Stimulated activated CD8-positive, alpha-beta memory T cell treated with anti-CD3 and anti-CD28 coated beads, Interleukin-7, amount 100 ng/mL, for 24 hours (primary cell): ENCODE data around the gene GNB1.
"Not testable (repeated sequence)": the region's sequence is repeated elsewhere in the genome, so short reads cannot be mapped to it uniquely, and the experiment has no call there.

ENCODE experiments used
- DNase-seq: peaks from one replicate; pipeline ENCODE4 v3.0.0-alpha.2; 2020; ENCODE audit warnings: low read depth

Gene GNB1

DNA sequence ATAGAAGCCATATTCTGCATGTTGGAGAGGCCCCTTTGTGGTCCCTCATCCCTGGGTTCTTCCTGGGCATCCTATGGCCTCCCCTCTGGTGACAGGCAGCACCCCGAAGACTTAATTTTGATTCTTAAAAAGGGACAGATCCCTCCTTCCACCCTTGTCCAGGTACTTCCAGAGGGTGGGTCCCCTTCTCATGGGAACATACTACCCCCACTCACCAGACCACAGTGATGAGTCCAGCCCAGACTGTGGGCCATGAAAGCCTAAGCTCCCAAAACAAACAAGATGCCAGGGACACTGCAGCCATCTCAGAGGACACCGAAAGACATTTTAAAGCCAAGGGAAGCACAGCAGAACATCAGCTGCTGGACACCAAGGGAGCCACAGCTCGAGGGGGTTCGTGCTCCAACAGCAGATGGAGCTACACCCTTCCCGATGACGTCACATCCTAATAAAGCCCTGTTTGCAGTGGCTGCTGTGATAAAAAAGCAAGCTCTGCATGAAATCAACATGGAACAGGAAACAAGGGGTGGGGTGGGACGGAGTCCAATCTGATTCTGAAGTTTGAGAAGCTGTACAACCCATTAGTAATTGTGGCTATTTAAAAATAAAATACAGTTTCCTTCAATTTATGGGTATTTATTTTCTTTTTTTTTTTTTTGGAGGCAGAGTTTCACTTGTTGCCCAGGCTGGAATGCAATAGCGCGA, 32.4 kb downstream of the GNB1 start:
- no peak for DNase-seq

DNA sequence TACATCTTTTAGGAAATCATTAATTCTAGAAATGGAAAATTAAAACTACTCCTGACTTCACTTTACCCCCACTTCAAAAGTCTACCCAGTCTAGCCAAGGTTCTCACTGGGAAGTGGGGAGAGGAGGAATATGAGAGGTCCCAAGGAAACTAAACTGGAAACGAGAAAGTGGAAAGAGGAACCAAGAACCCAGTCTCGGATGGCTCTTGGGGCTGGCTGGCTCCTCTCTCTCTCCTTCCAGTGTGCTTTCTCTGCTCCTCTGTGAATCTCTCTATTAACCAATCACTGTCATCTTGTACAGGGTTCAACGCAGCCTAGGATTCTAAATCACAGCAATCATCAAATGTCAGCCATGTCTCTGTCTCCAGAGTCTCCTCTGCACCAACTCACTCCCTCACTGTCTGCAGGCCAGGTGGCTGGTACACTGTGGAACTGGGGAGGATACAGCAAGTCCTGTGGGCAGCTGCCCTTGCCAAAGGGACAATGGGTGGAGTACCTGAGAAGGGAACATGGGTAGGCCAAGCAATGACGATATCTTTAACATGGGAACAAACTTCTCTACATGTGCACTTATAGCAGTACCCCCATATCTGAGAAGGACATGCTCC, 33.7 kb downstream of the GNB1 start:
- DNase-seq = no peak

DNA sequence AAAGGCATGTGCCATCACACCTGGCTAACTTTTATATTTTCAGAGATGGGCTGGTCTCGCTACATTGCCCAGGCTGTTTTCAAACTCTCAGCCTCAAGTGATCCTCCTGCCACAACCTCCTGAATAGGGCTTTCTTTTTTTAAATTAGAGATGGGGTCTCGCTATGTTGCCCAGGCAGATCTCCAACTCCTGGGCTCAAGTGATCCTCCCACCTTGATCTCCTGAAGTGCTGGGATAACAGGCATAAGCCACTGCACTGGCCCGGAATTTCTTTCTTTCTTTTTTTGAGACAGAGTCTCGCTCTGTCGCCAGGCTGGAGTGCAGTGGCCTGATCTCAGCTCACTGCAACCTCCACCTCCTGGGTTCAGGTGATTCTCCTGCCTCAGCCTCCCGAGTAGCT, 34.7 kb downstream of the GNB1 start:
- not testable (repeated sequence) for DNase-seq

DNA sequence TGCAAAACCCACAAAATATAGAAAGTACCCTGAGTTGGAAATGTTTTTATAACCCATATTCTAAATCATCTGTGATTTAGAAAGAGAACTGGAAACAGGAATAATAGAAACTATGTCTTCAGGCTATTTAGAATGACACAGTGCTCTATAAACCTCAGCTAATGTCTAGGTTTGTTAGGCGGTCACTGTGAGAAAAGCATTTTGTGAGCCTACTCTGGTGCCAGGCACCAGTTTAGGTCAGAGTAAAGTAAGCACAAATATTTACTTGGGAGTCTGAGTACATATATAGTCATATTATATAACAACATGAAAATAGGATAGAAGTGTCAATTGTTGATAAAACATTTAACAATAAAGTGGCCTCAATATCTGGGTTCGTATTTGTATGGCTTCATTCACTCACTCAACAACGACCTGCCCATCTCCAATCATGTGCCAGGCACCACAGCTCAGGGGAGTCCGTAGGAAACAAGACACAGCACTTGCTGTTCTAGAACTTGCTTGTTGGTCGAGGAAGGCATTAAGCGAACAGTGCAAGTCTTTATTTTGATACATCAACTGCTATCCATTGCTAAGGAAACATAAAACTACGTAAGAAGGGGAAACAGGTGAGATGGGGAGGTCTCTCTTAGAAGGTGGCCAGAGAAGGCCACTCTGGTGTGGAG, 37.2 kb downstream of the GNB1 start:
- no peak for DNase-seq

DNA sequence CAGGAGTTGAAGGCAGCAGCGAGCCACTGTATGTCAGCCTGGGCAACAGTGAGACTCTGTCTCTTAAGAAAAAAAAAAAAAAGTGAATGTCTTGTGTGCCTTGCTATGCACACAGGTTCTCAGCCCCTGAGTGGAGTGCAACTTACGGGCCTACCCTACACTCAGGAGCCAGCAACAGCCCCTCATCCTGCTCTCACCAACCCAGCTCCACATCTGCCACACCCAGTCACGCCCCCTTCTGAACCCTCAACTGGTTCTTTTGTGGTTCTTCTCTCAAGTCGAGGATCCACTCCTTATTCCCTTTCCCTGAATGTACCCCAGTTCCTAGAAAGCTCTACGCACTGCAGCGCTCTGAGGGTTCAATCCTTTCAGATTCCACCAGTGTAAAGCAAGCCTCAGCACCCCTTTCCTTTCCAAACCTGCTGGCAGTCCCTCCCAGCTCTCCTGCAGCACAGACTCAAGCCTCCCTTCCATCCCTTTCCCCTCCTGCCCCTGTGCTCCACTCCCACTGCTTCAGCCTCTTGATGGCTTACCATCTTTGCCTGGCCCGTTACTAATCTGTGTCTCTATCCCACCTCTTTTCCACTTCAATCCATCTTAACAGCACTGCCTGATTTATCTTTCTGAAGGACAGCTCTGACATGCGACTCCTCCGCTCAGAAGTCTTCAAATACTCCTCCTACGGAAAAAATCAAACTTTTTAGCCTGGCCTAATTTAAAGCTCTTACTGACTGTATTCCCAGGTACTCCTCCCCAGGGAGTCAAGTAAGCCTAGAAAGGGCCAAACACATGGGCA, 38.1 kb downstream of the GNB1 start:
- DNase-seq = no peak

DNA sequence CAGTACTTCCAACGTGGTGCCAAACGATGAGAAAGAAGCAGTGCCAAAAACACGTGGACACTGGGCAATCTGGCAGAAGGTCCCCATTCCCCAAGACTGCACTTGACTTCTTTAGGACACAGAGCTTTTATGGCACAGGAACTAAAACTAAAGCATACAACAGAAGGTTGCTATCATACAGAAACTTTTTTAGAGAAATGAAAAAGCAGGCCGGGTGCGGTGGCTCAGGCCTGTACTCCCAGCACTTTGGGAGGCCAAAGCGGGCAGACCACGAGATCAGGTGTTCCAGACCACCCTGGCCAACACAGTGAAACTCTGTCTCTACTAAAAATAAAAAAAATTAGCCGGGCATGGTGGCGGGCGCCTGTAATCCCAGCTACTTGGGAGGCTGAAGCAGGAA, 43.0 kb downstream of the GNB1 start:
- DNase-seq = no peak

DNA sequence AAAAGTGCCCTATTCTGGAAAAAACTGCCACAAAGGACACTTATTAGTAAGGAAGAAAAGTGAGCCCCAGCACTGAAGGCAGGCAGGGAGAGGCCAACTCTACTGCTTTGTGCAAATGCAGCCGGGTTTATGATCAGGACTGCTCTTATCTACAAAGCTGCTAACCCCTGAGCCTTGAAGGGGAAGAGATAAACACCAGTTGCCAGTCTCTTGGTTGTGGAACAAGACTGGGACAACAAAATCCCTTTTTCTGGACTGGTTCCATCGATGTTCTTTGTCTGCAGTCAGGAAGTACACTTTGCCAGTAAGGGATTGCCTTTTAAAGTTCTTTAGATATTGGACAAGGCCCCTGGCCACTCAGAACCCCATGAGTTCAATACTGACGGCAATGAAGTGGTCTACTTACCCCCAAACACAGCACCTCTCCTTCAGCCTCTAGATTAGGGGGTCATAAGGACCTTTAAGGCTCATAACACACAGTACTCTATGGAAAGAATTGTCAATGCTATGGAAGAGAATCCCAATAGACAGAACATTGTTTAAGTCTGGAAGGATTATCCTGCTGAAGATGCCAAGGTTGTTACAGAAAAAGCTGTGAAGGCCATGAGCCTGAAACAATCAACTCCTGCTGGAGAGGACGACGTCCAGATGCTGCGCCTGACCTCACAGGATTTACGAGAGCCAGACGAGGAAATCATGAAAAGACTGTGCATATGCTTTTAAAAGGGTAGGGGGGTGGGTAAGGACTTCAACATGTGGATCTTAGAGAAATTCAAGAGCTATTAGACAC, 43.6 kb downstream of the GNB1 start:
- DNase-seq = no peak

DNA sequence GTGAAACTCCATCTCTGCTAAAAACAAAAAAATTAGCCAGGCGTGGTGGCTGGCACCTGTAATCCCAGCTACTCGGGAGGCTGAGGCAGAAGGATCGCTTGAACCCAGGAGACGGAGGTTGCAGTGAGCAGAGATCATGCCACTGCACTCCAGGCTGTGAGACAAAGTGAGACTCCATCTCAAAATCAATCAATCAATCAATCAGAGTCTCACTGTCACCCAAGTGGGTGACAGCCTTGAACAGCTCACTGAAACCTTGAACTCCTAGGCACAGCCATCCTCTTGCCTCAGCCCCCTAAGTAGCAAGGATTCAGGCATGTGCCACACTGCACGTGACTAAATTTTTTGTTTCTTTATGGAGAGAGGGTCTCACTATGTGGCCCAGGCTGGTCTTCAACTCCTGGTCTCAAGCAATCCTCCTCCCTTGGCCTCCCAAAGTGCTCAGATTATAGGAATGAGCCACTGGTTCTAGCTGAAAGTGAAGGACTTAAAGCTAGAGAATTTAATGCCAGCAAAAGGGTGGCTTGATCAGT, 44.4 kb downstream of the GNB1 start:
- DNase-seq = no peak

DNA sequence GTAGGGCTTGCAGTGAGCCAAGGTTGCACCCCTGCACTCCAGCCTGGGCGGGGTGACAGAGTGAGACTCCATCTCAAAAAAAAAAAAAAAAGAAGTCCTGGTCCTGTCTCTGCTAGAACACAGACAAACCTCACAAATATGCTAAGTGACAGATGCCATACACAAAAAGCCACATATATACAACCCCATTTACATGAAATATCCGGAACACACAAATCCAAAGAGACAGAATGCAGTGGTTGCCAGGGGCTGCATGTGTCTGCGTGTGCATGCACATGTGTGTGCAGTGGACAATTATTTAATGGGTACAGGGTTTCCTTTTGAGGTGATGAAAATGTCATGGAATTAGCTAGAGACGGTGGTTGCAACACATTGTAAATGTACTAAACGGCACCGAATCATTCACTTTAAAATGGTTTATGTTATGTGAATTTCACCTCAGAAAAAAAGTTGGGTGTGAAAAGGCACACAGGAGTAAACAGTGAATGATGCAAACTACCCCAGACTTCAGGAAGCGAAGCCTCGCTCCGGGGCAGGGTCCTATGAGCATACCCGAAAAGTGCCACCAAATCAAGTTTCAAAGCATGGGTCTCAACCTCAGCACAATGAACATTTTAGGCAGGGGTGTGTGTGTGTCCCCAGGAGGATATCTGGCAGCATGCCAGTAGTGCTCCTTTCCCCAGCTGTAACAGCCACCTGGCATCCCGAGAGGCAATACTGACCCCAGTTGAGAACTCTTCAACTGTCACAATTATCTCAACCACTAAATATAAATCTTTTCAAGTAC, 48.3 kb downstream of the GNB1 start:
- DNase-seq = no peak

DNA sequence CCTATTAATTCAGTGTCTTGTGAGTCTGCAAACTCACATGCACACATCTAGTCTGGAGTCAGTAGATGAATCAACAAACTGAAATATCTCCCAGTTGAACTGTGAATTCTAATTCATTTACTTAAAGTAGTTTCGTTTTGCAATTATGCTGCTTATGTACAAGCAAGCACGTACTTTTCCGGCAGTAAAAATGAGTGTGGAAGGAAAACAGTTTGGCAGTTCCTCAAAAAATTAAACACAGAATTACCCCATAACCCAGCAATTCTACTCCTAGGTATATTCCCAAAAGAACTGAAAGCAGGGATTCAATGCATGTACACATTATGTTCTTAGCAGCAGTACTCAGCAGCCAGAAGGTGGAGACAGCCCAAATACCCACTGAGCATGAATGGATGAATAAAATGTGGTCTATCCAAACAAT, 49.3 kb downstream of the GNB1 start:
- no peak for DNase-seq

DNA sequence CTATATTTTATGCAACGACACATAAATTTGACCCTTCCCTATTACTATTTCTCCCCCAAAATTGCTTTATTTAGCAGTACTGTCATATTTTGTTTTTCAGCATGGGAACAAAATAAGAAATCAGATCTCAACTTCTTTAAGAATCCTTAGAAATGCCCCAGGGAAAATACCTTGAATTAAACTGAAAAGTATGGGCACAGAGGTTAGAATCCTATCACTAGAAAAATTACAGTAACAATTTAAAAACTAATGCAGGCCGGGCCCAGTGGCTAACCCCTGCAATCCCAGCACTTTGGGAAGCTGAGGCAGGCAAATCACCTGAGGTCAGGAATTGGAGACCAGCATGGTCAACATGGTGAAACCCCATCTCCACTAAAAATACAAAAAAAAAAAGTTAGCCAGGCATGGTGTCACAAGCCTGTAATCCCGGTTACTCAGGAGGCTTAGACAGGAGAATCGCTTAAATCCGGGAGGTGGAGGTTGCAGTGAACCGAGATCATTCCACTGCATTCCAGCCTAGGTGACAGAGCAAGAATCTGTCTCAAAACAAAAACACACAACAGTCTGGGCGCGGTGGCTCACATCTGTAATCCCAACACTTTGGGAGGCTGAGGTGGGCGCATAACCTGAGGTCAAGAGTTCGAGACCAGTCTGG, 51.4 kb downstream of the GNB1 start:
- DNase-seq = no peak

DNA sequence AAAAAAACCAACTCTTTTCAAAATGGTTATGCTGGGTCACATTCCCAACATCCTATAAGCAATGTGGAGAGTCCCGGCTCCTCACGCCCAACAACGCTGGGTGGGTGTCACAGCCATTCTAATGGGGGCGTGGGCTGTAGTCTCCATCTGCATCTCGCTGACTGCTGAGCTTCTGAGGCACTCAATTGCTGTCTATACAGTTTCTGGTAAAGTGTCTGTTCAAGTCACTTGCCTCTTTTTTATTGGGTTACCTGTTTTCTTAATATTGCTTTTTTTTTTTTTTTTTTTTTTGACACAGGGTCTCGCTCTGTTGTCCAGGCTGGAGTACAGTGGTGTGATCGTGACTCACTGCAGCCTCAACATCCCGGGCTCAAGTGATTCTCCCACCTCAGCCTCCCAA, 54.8 kb downstream of the GNB1 start:
- no peak for DNase-seq

DNA sequence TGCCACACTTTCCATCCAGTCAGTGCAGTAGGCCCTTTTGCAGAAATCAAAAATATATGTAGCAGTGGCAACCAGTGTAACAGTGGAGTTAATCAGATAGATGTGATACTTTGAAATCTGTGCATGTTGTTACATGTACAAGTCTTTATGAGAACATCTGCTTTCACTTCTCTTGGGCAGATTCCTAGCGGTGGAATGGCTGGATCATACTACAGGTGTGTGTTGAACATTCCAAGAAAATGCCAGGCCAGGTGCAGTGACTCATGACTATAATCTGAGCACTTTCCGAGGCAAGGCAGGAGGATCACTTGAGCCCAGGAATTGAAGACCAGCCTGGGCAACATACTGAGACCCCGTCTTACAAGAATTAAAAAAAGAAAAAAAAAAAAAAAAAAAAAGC, 55.3 kb downstream of the GNB1 start:
- DNase-seq = no peak

DNA sequence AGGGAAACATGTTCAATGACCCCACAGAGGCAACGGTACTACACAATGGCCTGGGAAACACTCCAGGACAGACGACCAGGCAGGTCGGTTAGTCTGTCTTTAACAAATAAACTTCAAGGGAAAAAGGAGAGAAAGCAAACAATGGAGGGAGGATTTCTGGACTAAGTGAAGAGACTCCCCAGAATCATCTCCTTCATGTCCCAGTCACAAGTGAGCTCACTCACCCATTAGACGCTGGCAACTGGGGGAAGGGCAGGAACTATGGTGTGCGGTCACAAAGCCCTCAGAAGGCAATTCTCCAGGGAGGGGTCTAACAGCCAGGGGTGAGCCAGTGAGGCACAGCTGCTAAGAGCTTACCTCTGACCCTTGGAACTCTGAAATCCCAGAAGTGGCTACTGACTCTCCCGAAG, 57.0 kb downstream of the GNB1 start:
- DNase-seq = no peak

DNA sequence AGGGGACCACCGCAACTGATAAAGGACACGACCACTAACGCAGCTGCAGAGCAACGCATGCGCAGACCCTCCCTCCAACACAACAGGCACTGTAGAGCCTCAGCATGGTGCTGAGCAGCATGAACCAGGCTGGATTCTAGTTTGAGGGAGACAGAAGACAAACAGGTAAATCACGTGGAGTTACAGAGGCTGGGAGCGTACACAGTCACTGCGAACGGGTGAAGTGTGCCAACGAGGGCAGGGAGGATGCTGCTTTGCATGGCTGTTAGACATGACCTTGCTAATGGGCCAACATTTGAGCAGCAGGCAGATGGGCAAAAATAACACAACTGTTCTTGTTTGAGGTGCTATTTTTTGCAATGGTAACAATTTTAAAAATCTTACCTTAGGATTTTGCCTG, 57.4 kb downstream of the GNB1 start:
- DNase-seq = no peak

DNA sequence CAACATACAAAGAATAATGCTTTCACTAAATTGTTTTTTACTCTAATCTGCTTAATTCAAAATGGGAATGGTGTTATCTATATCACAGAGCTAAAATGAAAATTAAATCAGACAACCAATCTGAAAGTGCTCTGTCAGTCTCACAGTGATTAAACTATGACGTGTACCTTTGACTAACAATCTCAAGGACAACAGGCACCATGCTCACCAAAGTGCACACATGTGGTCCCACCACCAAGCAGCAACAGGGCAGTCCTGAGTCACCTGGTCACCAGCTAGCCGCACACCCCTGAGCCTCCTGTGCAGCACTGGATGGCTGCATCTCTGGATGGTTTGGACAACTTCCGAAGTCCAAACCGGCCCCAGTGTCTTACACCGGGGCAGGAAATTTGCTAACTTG, 58.1 kb downstream of the GNB1 start:
- DNase-seq = no peak

DNA sequence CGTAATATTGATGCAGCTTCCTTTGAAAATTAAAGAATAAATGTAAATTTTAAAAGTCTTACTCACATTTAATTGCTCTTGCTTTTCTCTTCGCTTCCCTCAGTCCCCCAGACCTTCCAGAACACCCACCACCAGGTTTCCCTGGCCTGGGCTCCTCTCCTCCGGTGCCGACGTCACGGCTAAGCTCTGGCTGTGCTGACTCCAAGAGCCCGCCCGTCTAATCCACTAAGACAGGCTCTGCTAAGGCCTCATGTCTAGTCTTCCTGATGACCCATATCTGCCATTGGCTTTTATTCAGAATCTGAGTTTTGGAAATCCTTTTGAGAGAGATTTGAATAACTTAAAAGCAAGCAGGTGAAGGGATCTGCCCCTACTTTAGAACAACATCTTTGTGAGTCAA, 58.7 kb downstream of the GNB1 start:
- no peak for DNase-seq

DNA sequence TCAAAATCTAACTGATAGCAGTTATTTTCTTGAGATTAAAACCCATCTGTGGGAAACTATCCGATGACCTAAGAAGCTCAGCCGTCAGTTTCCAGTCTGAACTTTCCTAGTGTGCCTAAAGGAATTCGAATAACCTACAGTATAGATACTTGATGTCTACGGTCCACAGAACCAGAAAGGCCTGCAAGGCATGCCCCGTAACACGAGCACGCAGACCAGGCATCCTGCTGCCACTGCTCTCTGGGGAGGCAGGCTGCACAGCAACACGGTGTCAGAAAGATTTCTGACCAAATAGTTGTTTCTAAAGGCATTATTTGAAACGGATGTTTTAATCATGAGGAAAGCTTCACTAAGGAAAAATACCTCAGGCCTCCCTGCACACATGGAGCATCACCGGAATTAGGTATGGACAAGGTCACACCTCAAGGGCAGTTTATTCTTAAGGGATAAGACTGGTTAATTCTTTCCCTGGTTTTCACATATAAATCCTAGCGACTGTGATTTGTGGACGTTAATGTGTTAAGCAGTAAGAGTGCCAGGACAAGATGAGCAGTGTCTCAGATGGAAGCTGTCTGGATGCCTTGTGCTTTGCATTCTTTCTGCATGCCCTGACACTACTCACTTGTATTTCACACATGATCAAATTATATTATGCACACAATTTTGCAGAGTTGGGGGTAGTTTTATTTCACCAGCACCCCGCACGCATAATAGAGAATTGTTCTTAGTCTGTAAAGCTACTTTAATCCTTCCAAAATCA, 63.6 kb downstream of the GNB1 start:
- DNase-seq = no peak

DNA sequence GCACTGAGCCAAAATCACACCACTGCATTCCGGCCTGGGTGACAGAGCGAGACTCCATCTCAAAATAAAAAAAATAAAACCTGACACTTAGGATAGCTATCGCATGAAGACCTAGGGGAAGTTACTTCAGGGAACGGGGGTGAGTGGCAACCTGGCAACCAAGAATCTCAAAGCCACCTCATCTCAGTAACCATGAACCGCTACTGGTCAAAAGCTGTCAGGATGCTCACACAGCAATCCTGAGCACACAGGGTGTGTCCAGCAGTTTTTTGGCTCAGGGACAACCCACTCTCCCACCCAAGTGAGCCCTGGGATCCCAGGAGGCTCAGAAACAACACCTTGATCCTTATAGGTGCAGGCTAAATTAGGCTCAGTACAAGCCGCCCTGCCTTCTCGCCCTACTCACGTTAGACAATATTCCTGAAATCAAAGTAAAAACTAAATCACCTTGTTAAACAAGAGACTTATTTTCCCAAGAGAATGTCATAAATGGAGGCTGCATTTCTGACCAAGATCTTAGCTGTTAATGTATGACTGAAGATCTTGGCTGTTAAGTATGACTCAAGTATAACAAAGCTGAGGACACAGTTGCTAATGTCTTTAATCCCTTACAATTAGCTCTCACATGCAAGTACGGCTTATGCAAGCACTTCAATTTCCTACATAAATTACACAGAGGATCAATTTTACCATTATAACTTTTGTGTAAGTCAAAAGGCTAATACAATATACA, 64.4 kb downstream of the GNB1 start:
- DNase-seq = no peak
